Epidermal melanocyte (primary cell): ENCODE results near the gene UROS.
A peak's percentile ranks its signal among the peaks of the same experiment; 100 is the strongest.

ENCODE experiments used
- DNase-seq: peaks from one replicate; pipeline ENCODE4 v3.0.0; 2011; ENCODE audit warnings: low spot score; ENCODE audit not compliant: insufficient read length

The UROS gene

GRCh38 chr10:125762692-125763648, 60.1 kb downstream of the UROS start:
- DNase-seq = no peak

- DNase-seq = no peak
Measured at GRCh38 chr10:125761961-125762360, 61.1 kb downstream of the UROS start.

GRCh38 chr10:125757742-125758141, 65.3 kb downstream of the UROS start:
- no peak for DNase-seq

GRCh38 chr10:125756853-125757487, 66.1 kb downstream of the UROS start:
- DNase-seq = no peak

GRCh38 chr10:125756196-125756595, 66.9 kb downstream of the UROS start:
- no peak for DNase-seq

GRCh38 chr10:125747417-125747816, 75.6 kb downstream of the UROS start:
- DNase-seq = no peak

GRCh38 chr10:125744909-125745308, 78.1 kb downstream of the UROS start:
- no peak for DNase-seq

- no peak for DNase-seq
Measured at GRCh38 chr10:125742465-125742864, 80.6 kb downstream of the UROS start.

- DNase-seq = peak; percentile 60
Measured at GRCh38 chr10:125739994-125740679, 82.9 kb downstream of the UROS start.
